GM19395 (cell line): ENCODE data around the gene RUNX2.
A peak's percentile ranks its signal among the peaks of the same experiment; 100 is the strongest.

ENCODE experiments used
- ATAC-seq: cut with Tn5 transposase; IDR thresholded peaks from one replicate; pipeline ENCODE4 v1.9.1; 2021; ENCODE audit warnings: mild to moderate bottlenecking, moderate library complexity; ENCODE audit not compliant: unreplicated experiment

Gene RUNX2

GRCh38 chr6:45351076-45351475, 22.9 kb downstream of the RUNX2 start:
- no peak for ATAC-seq

DNA sequence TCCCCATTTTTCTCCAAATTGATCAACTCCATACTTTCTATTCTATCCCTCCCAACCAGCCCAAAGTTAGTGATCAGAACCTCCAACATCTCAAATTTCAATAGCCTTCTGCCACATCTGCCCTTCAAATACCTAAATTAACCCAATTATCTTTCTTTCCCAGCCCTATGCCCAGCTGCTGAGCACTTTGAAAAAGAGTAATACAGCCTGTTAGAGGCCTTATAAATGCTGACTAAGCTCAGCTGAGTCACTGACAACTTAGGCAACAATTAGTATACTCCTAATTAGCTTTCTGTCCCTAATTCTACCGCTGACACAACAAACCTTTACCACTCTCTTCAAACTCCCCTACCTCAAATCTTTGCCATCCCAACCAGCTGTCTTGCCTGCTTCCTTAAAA, 23.5 kb downstream of the RUNX2 start:
- no peak for ATAC-seq

DNA sequence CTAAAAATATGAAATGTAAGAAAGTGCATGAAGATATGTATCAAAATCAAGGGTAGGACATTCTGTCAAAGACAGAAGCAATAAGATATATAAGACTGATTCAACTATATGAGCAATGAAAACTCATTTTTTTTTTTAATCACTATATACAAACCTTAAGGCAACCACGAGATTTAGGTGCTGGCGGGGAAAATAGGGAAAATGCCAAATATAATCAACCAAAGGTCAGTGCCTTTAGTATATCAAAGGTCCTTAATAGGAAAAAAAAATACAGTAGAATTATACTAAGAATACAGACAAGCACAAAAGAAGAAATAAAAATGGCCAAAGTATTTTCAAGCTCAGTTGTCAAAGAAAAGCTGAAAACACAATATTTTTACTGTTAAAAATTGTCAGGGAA, 25.5 kb downstream of the RUNX2 start:
- no peak for ATAC-seq

GRCh38 chr6:45364466-45364865, 36.3 kb downstream of the RUNX2 start:
- no peak for ATAC-seq

- ATAC-seq: no peak
Measured at GRCh38 chr6:45365036-45365435, 36.9 kb downstream of the RUNX2 start.

GRCh38 chr6:45366534-45366933, 38.4 kb downstream of the RUNX2 start:
- no peak for ATAC-seq

GRCh38 chr6:45367999-45368398, 39.9 kb downstream of the RUNX2 start:
- ATAC-seq: no peak

DNA sequence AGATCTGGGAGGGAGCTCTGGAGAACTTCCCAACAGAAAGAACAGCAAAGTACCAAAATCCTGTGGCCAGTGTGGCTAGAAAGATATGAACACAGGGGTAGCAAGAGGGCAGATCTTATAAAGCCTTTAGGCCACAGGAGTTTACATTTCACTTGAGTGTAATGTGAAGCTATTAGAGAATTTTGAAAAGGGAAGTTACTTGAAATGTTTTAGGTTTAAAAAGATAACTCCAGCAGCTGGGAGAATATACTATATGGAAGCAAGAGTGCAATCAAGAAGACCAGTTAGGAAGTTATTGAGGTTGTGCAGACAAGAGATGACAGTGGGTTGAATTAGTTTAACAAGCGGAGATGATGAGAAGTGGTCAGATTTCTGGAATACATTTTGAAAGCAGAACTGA, 41.7 kb downstream of the RUNX2 start:
- no peak for ATAC-seq

DNA sequence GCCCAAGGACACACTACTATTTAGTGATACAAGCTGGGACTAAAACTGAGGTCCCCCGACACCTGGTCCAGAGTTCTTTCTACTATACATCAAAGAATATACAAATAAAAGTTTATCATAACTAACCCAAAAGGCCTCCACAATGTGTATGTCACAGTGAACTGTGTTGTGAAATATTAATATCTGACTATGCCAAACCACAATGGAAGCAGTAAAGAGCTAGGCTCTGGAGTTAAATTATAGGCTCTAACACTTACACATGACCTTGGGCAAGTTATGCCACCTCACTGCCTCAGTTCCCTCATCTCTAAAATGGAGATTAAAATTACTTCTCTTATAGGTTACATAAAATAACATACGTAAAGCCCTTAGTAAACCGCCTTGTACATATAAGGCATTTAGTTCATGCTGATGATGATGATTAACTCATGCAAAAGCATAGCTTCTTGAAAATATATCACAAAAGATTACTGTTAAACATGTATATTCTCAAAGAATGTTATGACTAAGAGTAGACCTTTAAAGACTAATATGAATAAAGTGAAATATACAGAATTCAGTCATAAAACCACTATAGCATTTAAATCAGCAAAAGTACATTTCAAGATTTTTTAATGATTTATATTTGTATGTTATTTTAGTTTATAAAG, 43.9 kb downstream of the RUNX2 start:
- ATAC-seq: no peak

DNA sequence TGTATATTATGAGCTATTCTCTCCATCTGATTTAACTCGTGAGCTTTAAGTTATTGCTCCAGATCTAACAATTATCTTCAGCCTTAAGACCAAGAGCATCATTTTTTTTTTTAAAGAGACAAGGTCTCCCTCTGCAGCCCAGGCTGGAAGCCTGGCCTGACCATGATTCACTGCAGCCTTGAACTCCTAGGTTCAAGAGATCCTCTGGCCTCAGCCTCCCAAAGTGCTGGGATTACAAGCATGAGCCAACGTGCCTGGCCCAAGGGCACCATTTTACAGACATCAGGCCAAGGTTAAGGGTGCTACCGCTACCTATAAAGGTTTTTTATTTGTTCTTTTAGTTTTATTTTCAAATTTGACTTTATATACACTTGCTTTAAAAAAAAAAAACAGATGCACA, 47.3 kb downstream of the RUNX2 start:
- no peak for ATAC-seq

- ATAC-seq: no peak
Measured at GRCh38 chr6:45376310-45377042, 48.3 kb downstream of the RUNX2 start.

DNA sequence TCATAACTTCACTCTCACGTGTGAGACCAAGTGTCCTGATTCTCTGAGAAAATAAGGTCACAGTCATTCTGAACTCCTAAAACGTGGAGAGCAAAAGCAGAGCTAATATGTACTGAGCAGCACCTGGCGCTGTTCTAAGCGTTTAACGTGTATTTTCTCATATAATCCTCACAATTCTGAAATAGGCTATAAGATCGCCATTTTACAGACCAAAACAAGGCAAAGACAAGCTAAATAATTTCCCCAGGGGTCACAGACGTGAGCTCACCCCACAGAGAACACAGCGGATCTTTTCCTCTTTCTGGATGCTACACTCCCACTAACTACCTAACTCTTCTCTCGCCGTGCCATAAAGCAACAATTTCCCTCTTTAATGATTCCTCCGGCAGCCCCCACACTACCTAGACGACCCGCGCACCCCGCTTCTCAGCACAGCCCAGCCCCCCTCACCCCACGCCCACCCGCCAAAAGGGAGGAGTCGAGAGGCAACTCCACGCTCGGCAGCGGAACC, 49.0 kb downstream of the RUNX2 start:
- ATAC-seq: peak; percentile 9

DNA sequence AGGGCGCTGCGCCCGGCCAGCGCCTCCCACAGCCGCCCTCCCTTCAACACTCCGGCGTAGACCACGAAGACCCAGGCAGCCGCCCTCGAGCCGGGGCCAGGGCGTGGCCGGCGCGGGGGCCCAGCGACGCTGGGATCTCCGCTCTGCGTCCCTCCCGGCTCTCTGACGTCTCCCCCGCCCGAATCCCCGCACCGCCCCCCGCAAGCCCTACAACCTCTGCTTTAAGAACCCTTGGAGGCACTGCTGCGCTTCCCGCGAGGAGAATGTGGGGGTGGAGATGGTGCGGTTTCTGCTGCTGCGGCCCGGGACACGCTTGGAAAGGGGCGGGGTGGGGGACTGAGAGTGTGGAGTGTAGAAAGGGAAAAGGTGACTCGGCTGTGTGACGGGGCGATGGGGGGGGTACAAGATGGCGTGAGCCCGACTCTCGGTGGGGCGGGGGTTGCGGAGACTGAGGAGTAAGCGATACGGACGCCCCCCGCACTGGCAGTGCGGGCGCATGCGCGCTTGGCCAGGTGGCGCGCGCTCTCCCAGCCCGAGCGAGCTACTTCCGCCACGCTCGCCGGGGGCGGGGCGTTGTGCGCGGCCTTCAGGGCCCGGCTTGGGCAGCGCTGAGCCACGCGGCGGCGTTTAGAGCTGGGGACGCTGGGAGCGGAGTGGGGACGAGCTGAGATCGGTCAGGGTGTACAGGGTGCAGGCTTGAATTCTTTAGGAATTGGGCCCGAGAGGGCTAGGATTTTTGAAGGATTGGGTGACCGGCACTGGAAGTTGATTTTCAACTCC, 49.6 kb downstream of the RUNX2 start, which contains the start of gene SUPT3H:
SUPT3H (minus strand) TSS at position 381 of the 780 bp plus-strand sequence.
- ATAC-seq: peak; percentile 97

DNA sequence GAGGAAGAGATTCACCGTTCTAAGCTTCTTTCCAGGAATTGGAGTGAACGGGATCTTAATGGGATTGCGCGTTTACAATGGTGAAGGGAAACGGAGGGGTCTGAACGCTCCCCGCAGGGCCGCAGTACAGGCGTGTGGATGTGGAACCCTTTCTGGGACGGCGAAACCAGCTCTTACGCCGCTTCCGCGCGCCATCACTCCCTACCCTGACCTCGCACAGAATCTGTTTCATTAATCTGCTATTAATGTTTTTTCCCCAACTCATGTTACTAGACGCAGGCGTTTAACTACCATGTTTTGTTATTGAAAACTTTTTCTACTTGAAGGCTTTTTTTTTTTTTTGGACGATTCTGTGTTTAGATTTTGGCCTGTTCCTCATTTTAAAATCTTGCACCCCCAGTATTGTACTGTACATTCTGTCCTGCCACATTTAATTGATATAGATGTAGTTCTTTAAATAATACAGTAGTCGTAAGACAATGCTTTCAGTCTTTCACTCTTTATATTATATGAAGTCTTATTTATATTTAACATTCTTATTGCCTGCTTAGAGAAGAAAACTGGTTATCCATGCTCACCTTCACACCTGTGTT, 50.3 kb downstream of the RUNX2 start:
- peak; percentile 47 for ATAC-seq

- no peak for ATAC-seq
Measured at GRCh38 chr6:45382391-45382790, 54.3 kb downstream of the RUNX2 start.

GRCh38 chr6:45386501-45386900, 58.4 kb downstream of the RUNX2 start:
- no peak for ATAC-seq

GRCh38 chr6:45387236-45387635, 59.1 kb downstream of the RUNX2 start:
- ATAC-seq: no peak

DNA sequence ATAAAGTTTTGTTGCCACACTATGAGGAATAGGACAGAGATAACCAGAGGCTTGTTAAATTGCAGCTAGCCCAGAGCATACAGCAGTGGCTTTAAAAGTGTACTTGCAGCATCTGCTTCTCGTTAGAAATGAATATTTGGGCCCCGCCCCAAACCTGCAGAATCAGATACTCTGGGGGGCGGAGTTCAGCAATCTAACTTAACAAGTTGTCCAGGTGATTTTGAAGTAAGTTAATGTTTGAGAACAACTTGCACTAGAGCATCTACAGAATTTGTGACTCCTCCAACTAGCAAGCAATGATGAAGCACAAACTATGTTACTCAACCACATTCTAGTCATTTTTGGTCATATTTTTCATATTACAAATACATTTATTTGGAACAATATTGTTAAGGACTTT, 60.2 kb downstream of the RUNX2 start:
- ATAC-seq: no peak

GRCh38 chr6:45394586-45395095, 66.5 kb downstream of the RUNX2 start:
- ATAC-seq: no peak

GRCh38 chr6:45398075-45398813, 70.1 kb downstream of the RUNX2 start:
- no peak for ATAC-seq
